GM12865 (cell line): ENCODE results near the gene CARHSP1.

Source experiments
- DNase-seq: peaks from one replicate; pipeline ENCODE4 v3.0.0; 2010; ENCODE audit warnings: low read depth
- H3K4me3 ChIP-seq: 2 replicates; pipeline ENCODE4 v1.5.1; 2011; ENCODE audit warnings: mild to moderate bottlenecking, low read depth, low read length, control low read depth
- TF ChIP-seq, protein P1 (sequence below): IDR thresholded peaks from 2 replicates; pipeline ENCODE4 v1.5.1; 2011; ENCODE audit warnings: low read length, control low read depth, low read depth, inconsistent platforms; ENCODE audit not compliant: insufficient read depth; ENCODE audit errors: missing control alignments

The CARHSP1 gene

GRCh38 chr16:8864480-8865110, 4.2 kb downstream of the CARHSP1 start:
- H3K4me3 ChIP-seq: no peak overlapping the region
- TF ChIP-seq, protein P1, sequence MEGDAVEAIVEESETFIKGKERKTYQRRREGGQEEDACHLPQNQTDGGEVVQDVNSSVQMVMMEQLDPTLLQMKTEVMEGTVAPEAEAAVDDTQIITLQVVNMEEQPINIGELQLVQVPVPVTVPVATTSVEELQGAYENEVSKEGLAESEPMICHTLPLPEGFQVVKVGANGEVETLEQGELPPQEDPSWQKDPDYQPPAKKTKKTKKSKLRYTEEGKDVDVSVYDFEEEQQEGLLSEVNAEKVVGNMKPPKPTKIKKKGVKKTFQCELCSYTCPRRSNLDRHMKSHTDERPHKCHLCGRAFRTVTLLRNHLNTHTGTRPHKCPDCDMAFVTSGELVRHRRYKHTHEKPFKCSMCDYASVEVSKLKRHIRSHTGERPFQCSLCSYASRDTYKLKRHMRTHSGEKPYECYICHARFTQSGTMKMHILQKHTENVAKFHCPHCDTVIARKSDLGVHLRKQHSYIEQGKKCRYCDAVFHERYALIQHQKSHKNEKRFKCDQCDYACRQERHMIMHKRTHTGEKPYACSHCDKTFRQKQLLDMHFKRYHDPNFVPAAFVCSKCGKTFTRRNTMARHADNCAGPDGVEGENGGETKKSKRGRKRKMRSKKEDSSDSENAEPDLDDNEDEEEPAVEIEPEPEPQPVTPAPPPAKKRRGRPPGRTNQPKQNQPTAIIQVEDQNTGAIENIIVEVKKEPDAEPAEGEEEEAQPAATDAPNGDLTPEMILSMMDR: no peak
- DNase-seq: no peak

- TF ChIP-seq, protein P1: no peak
- DNase-seq: no peak
- no peak overlapping the region for H3K4me3 ChIP-seq
These were observed 5.0 kb downstream of the CARHSP1 start for GRCh38 chr16:8863594-8864424.

- TF ChIP-seq, protein P1: no peak
- no peak overlapping the region for H3K4me3 ChIP-seq
These were observed 6.3 kb downstream of the CARHSP1 start for GRCh38 chr16:8862309-8863130.

GRCh38 chr16:8861563-8862308, 7.1 kb downstream of the CARHSP1 start:
- H3K4me3 ChIP-seq: no peak overlapping the region
- TF ChIP-seq, protein P1: no peak
- no peak for DNase-seq

More at GRCh38 chr16:8862309-8863130, 6.3 kb downstream of the CARHSP1 start:
- DNase-seq: no peak

GRCh38 chr16:8859913-8860881, 8.6 kb downstream of the CARHSP1 start:
- TF ChIP-seq, protein P1: no peak
- no peak overlapping the region for H3K4me3 ChIP-seq
- DNase-seq: no peak
